Left forelimb (tissue), 1 donor: ENCODE results near the gene HSPB9.

Experiments
- DNase-seq: peaks from one replicate; pipeline ENCODE4 v3.0.0-alpha.2; 2018; ENCODE audit warnings: low spot score

Gene HSPB9

GRCh38 chr17:42122371-42123303 is at the start of gene HSPB9:
Gene HSPB9, plus strand, starts transcription at chr17:42122804. Its CDS starts 47 bp downstream, at chr17:42122851.
- no peak for DNase-seq

GRCh38 chr17:42075789-42076188 is 46.8 kb upstream of the HSPB9 start:
- DNase-seq = no peak

GRCh38 chr17:42076797-42077559 is 45.6 kb upstream of the HSPB9 start:
- DNase-seq = no peak

GRCh38 chr17:42077755-42078154 is 44.8 kb upstream of the HSPB9 start:
- DNase-seq = no peak

- DNase-seq = no peak
Measured at GRCh38 chr17:42078396-42079043, 44.1 kb upstream of the HSPB9 start.

- DNase-seq = no peak
Measured at GRCh38 chr17:42079541-42079940, 43.1 kb upstream of the HSPB9 start.

- DNase-seq = no peak
Measured at GRCh38 chr17:42081516-42082129, 41.0 kb upstream of the HSPB9 start.

- DNase-seq = no peak
Measured at GRCh38 chr17:42087042-42087701, 35.4 kb upstream of the HSPB9 start.

- DNase-seq = no peak
Measured at GRCh38 chr17:42087736-42088705, 34.6 kb upstream of the HSPB9 start.

GRCh38 chr17:42088736-42089135 is 33.9 kb upstream of the HSPB9 start:
- DNase-seq = no peak

GRCh38 chr17:42090964-42091790 is 31.4 kb upstream of the HSPB9 start:
- no peak for DNase-seq

GRCh38 chr17:42092939-42093338 is 29.7 kb upstream of the HSPB9 start:
- no peak for DNase-seq

- DNase-seq = no peak
Measured at GRCh38 chr17:42094375-42095069, 28.1 kb upstream of the HSPB9 start.

- no peak for DNase-seq
Measured at GRCh38 chr17:42096360-42097111, 26.1 kb upstream of the HSPB9 start.

- no peak for DNase-seq
Measured at GRCh38 chr17:42097691-42098631, 24.6 kb upstream of the HSPB9 start, which contains the start of gene ZNF385C. Gene ZNF385C, minus strand, starts transcription at chr17:42098473. Its CDS starts 35,417 bp downstream, at chr17:42063056.

- no peak for DNase-seq
Measured at GRCh38 chr17:42098730-42099399, 23.7 kb upstream of the HSPB9 start.
